Fibroblast of mammary gland (primary cell): ENCODE measurements around the gene AIF1L.
"Not testable (repeated sequence)": the region's sequence is repeated elsewhere in the genome, so short reads cannot be mapped to it uniquely, and the experiment has no call there.

Experiments used
- DNase-seq: peaks from one replicate; pipeline ENCODE4 v3.0.0-alpha.2; 2010; ENCODE audit warnings: low read depth
- H3K4me3 ChIP-seq: 2 replicates; pipeline ENCODE4 v1.5.1; 2011; ENCODE audit warnings: low read depth, mild to moderate bottlenecking, low read length, moderate library complexity; ENCODE audit not compliant: control insufficient read depth
- CTCF ChIP-seq: conservative IDR thresholded peaks from 2 replicates; pipeline ENCODE4 v1.5.1; 2011; ENCODE audit warnings: low read depth, low read length, inconsistent platforms; ENCODE audit not compliant: control insufficient read depth, insufficient read depth

The AIF1L gene

GRCh38 chr9:131149688-131150053, 53.3 kb downstream of the AIF1L start:
- no peak for TF ChIP-seq CTCF
- no peak for DNase-seq
- H3K4me3 ChIP-seq, result no peak overlapping the region

- TF ChIP-seq CTCF, result no peak
- H3K4me3 ChIP-seq, result no peak overlapping the region
- DNase-seq, result no peak
Measured at GRCh38 chr9:131153595-131153994, 57.3 kb downstream of the AIF1L start.

- H3K4me3 ChIP-seq, DNase-seq: not testable (repeated sequence)
Measured at GRCh38 chr9:131158673-131159072, 62.3 kb downstream of the AIF1L start.

- DNase-seq, result no peak
Measured at GRCh38 chr9:131160416-131161112, 64.2 kb downstream of the AIF1L start.

GRCh38 chr9:131161585-131161984, 65.3 kb downstream of the AIF1L start:
- H3K4me3 ChIP-seq, result no peak overlapping the region
- no peak for DNase-seq
- no peak for TF ChIP-seq CTCF

More at GRCh38 chr9:131160416-131161112, 64.2 kb downstream of the AIF1L start:
- H3K4me3 ChIP-seq, result no peak overlapping the region
- no peak for TF ChIP-seq CTCF

GRCh38 chr9:131162886-131163285, 66.6 kb downstream of the AIF1L start:
- TF ChIP-seq CTCF, result no peak
- no peak overlapping the region for H3K4me3 ChIP-seq
- no peak for DNase-seq

GRCh38 chr9:131165523-131165922, 69.2 kb downstream of the AIF1L start:
- no peak for TF ChIP-seq CTCF
- no peak overlapping the region for H3K4me3 ChIP-seq
- DNase-seq, result no peak
